ENCODE measurements around the gene PWWP2B.

PWWP2B gene

DNA sequence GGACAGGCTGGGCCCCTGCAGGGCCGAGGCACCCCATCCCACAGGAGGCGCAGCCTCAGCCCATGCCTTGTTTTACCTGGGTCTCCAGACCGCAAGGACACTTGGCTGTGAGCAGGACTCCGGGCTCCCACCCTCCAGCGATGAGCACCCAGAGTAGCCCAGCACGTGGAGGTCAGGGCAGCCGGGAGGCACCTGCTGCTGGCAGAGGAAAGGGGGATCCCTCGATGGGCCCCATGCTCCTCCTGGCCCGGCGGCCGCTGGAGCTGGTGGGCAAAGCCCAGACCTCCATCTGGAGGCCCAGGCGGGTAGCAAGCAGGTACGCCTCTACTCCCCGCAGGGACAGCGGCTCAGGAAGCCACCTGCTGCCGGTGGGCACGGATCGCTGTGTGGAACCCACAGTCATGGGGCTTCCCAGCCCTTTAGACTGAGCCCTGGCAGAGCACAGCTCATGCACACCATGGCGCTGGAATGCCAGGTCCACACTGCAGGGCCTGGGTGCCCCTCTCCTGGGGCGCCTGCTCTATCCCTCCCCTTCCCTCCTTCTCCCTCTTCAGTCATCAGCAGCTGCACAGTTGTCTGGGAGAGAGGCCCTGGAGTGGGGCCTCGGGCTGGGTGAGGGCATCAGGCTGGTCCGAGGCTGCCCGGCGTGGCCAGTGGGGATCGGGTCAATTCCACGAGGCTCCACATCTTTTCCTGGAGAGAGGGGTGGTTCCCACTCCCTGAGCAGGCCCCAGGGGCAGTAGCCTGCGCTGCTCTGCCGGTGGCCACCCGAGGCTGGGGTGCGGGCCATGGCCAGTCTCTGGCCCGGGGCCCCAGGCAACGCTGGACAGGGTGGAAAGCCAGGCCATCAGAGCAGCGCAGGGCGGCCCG, 65.7 kb downstream of the PWWP2B start:
- no peak for DNase-seq

DNA sequence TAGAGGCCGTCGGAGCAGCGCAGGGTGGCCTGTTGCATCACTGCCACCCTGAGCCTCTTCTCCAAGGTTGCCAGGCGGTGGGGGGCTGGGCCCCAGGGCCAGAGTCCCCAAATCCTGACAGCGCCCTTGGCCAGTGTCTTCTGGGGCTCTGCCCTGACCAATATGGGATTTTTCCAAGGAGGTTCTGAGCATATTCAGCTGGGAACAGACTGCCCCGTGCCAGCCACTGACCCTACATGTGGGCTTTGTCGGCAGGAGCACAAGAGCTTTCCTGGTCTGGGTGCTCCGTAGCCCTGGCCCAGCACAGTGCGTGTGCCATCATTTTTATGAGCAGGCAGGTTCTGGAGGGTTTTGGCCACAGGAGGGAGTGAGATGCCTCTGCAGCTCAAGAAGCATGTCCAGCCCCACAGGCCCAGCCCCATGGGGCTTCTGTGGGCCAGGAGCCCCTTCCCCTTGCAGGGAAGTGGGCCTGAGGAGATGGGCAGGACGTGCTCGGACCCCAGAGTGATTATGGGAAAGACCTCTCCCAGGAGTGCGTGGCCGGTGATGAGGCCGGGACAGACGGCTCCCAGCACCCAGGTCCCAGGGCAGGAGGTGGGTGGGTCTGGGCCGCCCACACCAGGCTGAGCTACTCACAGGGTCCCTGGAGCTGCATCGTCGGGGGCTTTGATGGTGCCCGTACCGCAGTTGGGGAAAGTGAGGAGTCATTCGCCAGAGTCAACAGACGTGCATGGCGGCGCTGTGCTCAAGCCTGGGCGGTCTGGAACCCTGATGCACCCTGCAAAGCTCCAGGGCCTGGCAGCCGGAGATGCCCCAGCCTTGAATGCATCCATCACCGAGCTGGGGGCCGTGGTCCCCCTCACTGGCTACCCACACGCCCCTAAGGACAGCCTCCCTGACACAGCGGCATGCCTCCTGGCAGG, 66.6 kb downstream of the PWWP2B start:
- DNase-seq = no peak

DNA sequence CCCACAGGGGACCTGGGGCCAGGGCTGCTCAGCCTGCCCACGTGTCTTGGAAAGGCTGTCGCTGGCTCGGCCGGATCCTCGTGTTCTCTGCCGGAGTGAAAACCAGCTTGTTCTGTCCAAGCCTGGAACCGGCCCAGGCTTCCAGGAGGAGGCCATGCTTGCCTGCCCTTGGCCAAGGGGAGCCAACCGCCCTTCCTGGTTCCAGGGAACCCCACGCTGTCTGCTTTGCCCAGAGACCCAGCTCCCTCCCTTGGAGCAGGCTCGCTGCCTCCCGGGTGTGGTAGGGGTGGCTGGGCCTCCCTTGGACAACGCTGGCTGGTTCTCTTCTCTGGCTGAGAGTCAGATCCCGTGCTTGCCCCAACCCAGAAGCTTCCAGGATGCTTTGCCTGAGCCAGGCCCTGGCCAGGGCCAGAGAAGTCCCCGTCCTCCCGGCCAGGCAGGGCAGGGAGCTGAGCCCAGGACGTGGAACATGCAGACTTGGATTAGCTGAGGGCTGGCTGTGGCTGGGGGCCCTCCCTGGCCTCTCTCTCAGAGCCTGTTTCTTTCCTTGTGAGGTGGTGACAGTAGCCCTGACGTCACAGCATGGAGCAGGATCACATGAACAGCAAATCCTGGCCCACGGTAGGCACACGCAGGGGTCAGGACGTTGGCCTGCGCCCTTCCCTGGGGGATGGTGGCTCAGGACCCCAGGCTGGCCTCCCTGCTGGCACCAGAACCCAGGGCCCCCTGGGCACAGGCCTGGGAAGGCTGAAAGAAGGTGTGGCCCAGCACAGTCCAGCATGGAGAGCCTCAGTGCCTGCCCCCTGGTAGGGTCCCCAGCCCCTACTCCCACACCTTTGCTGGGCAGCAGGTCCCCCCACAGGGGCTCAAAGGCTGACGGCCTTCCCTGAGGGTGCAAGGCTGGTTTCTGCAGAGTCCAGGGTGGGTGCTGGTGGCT, 67.5 kb downstream of the PWWP2B start:
- no peak for DNase-seq

DNA sequence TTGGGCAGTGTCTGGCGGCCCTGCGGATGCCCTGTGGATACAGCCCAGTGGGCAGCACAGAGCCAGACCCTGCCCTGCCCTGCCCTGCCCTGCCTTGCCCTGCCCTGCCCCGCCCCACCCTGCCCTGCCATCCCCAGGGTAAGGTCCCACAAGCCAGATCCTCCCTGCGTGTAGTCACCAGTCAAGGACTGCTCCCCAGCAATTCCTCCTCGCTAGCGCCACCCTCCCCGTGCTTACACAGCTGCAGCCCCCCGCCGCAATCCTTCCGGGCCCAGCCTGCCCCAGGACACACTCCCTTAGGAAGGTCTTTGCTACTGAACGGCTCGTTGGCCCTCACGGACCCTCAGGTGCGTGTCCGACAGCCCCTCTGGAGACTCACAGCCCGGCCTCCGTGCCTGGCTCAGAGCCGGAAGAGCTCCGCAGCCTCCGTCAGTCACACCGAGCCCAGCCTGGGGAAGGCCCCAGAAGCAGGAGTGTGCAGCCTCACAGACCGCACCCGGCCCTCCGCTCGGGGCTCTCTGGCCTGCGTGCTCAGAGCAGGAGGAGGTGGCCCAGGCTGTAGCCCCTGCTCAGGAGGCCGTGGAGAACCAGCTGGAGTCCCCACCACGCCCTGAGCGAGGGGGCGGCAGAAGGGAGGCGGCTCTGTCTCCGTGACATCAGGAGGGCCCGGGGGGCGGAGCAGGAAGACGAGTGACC, 68.3 kb downstream of the PWWP2B start:
- DNase-seq = no peak

DNA sequence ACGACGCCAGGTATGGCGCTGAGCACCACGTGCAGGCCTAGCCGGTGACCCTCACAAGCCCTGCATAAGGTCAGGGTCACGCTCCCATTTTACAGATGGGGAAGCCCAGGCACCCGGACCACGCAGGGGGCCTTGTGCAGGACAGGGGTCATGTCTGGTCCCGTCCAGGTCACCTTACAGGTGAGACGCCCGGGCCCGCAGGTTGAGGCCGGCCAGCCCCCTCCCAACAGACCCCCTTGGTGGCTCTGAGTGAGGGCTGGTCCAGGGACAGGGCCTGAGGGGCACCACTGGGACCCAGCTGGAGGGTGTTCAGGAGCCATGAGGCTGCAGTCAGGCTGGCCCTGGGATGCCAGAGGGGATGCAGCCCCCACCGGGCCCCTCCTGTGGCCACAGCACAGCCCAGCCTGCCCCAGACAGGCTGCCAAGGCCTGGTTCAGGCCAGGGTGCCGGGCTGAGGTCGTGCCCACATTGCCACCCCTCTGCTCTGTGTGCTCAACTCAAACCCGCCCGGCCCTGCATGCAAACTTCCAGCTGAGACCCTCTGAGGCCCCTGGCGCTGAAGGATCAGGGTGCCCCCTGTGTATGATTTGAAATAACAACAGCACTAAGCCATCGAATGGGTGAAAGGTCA, 69.0 kb downstream of the PWWP2B start:
- no peak for DNase-seq

DNA sequence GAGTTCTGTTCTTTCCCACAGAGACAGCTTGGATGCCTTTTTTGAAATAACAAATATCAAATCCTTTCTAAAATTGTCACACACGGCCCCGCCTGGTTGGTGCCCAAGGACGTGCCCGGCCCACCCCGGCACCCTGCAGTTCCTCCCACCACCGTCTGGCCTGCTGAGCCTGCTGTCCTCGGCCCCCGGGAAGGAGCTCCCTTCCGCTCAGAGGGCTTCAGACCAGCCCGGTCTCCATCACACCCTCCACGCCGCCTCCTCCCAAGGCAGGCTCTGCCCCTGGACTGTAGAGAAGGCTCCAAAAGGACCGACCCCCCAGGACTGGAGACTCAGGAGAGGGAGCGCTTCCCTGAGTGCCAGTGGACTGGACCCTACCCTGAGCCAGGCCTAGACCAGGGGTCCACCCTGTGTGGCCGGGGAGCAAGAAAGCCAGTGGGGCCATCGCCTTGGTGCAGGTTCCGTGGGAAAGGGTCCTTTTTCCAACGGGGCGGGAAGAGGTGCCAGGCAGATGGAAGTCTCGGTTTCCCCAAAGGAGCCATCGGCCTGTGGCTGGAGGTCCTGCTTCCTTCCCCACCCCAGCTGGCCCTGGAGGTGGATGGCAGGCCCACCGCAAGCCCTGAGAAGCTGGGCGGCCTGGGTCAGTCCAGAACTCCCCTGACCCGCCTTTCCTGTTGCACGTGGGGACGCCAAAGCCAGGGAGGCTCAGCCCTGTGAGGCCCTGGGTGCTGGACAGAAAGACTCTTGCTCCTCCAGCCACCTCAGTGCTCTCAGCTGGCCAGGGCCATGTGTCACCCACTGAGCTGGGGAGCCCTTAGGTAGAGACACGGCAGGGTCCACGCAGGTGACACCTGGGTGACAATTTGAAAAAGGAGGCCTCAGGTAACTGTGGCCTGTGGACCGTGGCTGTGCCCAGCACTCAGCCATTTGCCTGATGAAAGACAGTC, 69.8 kb downstream of the PWWP2B start:
- no peak for DNase-seq
